NCI-H82 treated with DMSO at 0.1 percent for 48 hours (cell line): ENCODE data around the gene ARHGAP26.

Experiments used
- DNase-seq: peaks from one replicate; lab custom pipeline; 2025; ENCODE audit not compliant: unreplicated experiment; lab: John Stamatoyannopoulos, UW

ARHGAP26 gene

DNA sequence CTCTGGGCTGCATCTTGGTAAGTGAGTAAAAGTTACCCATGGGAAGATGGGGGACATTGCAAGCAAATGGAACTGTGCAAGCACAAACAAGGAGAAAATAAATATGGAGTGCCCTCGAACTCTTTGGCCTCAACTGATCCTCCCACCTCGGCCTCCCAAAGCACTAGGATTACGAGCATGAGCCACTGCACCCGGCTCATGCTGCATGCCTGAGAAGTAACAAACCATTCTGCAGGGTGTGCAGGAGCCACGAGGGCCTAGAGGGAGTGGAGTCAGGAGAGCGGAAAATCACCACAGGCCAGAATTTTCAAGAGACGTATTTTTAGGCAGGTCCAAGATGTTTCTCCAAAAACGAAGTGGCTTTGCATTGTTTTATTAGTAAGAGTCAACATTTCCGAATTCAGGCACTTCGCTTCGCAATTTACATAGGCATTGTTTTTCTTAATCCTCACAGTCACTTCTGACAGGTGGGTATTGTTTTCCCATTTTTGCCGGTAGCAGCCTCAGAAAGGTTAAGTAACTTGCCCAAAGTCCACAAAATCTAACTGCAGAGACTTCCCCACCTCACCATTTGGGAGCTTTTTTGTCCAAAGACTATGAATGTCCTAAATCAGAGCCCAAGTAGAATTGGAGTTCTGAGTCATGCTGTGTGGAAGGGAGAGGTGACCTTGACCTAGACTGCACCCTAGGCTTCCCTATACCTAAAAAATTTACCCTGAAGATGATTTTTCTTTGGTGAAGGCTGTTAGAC lies 403.1 kb downstream of the ARHGAP26 start:
- DNase-seq, result no peak

DNA sequence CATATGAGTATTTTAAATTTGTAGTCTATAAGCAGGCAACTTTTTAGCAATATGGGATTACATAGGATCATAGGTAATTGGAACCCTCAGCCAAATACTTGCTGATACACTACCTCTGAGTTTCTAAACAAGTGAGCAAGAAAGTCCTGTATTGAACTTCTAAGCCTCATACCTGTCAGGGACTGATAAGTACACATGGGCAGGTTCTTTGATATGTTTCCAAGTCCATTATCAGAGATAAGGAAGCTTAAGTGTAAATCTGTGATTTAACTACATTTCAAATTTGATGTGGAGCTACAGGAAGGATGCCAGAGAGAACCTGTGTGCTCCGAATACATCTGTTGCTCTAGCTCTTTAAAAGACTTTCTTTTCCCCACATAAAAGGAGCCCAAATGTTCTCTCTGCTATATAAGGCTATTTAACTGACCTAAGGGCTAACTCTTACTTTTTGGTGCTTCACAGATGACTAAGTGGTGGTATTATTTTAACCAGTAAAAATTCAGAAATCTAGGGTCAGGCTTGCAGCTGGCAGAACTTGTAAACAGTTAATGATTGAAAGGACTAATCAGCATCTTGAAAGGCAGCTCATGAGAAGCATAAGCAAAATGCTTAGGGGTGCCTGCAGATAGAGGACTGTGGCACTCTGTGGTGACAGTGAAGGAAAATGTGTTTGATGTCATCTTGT lies 404.7 kb downstream of the ARHGAP26 start:
- DNase-seq, result no peak

DNA sequence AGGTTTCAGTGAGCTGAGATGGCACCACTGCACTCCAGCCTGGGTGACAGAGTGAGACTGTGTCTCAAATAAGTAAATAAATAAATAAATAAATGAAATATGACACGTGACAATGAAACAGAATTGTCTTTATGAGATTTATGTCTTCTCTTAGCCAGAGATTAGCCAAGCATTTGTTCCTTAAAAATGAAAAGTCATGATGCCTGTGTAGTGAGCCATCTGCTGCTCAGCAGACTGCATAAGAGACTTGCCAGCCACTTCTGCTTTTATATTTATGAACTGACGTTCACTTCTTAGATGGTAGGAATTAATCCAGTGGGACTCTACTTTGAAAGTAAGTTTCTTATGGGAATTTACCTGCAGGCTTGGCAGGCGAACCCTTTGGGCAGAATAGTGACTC lies 405.9 kb downstream of the ARHGAP26 start:
- DNase-seq, result no peak

DNA sequence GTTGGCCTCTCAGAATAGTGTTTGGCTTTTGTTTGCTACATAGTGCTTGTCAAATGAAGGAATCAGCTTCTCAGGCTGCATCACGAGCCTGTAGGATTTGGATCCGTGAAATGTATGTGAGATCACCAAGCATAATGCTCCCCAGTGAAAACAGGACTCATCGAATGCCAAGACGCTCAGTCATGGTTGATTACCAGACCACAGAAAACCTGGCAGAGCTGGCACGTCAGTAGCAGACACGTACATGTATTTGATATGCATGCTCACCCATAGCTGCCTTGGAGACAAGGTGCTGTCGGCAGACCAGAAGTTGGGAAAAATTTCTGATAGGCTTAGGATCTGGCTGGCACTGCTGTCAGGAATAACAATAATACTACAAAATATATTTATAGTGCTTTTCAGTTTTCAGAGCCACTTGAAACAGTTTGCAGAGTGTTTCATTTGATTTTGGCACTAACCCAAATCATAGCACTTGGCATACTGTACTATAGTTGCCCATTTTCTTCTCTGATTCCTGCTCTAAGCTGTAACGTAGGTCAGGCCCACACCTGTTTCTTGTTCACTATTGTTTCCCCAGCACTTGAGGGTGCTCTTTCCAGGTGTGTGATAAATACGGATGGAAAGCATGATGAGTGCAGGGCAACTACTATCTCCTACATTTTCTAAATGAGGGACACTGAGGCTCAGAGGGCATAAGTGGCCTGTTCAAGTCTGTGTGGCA lies 407.2 kb downstream of the ARHGAP26 start:
- no peak for DNase-seq

DNA sequence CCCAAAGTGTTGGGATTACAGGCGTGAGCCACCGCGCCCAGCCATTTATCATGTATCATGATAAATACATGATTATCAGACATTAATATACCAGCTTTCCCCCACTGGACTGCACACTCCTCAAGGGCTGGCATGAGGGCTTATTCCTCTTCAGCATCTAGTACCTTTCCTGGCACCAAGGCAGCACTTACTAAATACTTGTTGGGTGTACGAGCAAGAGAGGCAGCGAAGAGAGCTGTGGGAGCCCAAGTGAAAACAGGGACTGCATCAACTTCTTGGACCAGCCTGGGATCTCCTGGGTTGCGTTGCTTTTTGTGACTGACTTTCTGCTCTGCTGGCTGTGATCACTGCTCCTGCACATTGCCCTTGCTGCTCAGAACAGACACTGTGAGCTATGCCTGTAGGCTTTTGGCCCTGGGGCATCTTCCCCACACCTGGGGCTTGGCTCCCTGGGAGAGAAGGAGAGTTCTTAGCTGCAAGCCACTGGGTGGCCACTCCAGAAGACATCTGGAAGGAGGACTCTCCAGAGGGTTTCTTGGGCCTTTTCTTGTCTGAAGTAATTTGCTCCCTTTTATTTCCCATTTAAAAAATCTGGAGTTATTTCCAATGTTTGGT lies 409.1 kb downstream of the ARHGAP26 start:
- no peak for DNase-seq

DNA sequence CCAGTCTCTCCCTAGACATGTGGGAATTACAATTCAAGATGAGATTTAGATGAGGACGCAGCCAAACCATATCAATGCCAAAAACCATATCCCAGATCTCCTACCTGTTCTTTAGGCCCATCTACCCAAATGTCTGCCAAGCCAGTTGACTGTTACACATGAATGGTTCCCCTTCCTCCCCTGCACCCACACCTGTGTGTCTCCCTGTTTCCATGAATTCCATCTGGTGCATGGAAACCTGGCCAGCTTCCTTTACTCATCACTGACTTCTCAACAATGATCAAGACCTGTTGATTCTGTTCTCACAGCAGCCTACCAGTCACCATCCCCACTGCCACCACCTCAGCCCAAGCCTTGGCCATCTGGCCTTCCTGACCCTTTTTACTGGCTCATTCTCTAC lies 410.6 kb downstream of the ARHGAP26 start:
- DNase-seq, result no peak

DNA sequence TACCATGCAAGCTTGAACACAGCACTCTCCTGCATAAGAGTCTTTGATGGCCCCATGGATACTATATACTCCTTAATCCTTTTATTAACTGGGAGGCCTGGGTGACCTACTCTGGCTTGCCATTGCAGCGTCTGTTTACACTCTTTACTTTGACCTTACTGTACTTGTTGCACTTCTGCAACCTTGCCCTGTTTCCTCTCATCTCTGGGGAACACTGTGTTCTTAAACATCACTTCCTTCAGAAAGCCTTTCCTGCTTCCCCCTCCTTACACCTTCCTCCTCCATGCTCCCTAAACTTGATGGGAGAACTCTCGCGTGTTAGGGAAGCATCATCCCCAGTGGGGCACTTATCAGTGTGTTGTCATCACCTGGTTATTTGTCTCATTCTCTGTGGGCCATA lies 411.0 kb downstream of the ARHGAP26 start:
- no peak for DNase-seq

DNA sequence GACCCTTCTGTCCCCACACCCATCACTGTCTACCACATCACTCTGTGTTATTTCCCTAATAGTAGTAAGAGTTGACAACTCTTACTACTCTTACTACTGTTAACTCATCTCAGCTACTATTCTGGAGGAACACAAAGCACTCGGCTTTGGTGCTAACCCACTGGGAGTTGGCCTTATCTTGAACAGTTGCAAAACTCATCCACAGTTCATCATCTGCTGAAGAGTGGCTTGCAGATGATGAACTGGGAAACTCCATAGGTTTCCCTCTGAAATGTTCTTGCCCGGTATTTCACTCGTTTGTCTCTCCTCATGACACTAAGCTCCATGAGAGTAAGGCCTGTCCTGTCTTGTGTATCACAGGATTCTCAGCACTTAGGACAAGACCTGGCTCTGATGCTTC lies 411.9 kb downstream of the ARHGAP26 start:
- no peak for DNase-seq

DNA sequence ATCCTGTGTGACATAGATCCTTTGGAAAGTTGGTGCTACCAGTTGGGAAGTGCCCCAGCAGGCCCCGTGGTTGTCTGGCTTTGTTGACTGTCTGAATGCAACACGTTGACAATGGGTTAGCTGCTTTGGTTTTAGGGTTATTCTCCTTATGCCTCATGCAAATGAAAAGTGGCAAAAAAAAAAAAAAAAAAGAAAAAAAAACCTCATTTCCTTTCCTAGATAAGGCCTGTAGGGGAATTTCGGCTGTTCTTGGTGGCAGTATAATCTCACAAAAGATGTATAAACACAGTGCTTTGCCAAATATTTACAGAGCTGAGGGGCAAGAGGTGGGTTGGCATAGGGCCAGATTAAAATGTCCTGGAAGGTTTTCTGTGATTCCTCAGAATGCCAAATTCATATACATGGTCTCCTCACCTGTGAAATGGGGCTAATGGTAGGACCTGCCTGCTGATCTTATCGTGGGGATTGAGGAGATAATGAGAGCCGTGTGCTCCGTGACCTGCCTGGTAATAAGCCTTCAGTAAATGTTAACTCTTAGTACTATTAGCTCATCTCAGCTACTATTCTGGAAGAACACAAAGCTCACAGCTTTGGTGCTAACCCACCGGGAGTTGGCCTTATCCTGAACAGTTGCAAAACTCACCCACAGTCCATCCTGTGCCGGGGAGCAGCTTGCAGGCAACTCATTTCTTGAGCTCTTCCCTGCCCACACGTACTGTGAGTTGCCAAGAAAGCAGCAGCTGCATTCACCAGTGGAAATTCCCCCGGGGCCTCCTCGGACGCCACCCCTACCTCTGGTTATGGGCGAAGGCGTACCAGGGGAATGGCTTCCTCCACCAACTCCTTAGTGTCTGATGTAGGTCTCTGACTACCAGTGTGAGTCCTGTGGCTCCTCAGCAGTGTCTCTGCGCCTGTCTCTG lies 413.0 kb downstream of the ARHGAP26 start:
- no peak for DNase-seq

DNA sequence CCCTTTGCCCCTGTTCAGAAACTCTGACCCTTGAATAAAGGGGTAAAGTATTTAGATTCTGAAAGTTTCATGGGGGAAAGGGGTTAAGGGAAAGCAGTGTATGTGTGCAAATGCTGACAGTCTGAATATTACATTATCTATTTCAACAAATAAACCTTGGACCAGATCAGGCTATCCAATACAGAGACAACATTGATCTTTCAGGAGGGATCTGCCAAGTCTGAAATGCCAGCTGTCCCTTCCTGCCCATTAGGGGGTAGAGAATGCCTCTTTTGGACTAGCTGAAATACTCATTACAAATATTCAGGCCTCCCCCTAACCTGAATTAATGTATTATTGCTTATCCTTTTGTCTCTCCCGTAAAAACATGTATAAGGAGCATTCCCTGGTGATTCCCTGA lies 413.8 kb downstream of the ARHGAP26 start:
- no peak for DNase-seq

DNA sequence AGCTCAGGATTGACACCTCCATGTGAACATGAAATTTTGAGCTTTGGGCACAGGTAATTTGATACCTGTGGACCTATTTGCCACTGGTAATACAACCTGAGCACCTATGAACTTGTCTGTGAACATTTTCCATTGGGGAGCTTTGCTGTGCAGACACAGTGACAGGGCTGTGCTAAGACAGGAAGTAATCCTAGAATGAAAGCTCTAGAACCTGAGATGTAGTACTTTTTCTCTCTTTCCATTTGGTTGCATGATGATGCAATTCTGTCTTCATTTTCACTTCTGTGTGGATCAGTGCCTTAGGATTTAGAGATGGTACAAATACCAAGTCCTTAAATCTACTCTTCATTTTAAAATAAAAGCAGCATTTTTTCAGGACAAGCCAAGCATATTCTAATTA lies 416.4 kb downstream of the ARHGAP26 start:
- DNase-seq, result no peak

DNA sequence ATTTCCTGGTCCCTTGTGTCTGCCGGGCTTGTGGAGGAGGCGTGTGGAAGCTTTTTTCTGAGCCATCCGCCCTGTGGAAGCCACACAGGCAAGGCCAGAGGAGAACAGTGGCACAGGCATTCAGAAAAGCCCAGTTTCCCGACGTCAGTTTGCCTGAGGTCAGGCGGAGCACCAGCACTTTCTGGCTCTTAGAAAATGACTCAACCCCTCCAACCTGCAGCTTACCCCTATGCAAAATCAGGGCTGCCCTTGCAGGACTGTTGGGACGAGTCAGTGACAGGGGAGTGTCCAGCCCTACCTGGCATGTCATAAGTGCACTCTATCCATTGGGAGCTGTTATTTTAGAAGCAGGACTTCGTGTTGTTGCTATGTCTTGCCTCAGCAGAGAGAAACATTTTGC lies 417.3 kb downstream of the ARHGAP26 start:
- no peak for DNase-seq

DNA sequence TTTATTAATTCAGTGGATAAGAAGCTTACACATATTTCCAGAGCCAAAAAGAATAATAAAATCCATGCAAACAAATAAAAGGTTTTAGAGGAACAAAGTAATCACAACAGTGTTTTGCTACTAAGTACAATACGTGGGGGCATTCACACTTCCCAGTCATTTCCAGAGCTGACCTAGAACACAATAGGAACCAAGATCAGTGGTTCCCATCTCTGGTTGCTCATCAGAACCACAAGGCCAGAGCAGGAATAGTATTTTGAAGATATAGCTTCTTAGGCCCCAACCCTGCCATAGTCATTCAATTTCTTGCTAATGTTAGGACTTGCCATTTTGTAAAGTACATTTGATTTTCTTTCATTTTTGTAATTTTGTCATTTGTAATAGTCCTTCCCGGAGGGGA lies 417.9 kb downstream of the ARHGAP26 start:
- no peak for DNase-seq

DNA sequence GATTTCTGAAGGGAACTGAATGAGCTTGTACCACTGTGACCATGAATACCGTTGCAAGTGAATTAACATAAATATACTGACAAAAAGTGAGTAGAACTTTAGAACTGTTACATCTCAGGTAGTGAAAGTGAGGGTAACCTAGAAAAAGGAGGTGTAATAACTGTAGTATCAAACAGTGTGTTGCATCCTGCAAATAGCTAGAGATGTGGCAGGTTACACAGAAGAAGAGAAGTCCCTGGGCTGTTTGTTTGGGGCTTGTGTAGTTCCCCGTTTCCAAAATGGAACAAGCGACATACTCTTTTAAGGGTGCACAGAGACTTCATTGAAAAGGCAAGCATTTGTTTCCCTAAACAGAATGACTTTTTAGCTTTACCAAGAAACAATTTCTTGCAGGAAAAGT lies 418.5 kb downstream of the ARHGAP26 start:
- DNase-seq, result no peak

DNA sequence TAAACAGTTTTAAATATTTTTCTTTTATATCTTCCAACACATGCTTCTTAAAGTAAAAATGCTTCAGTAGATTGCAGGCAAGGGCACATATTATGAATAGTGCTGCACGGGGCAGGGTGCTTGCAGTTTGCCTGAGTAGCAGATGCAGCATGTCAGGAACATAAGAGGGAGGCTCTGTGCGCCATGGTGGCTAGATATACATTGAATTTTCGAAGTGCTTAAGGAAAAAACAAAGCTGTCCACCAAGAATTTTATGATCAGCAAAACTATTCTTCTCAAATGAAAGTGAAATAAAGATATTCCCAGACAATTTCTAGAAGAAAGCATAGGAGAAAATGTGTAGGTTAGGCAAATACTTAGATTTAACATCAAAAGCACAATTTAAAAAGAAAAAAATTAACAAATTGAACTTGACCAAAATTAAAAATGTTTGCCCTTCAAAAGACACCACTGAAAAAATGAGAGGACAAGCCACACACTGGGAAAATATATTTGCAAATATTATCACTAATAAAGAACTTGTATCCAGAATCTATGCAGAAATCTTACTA lies 420.2 kb downstream of the ARHGAP26 start:
- no peak for DNase-seq

DNA sequence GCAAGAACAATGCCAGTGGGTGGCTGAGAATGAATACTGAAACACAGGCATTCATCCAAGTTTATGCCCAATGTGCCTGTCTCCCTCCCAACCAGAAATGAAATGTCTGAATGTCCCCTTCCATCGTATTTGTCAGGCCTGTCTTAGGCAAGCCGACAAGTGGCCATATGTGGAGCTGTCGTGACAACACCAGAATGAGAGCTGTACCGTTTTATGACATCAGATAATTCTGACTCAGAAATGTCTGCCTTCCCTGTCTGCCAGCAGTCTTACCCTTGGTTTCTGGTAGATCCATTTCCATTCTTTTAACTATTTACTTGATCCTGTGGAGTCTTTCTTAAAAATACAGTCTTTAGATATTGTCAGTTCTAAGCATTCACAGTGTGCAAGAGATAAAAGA lies 421.5 kb downstream of the ARHGAP26 start:
- no peak for DNase-seq

DNA sequence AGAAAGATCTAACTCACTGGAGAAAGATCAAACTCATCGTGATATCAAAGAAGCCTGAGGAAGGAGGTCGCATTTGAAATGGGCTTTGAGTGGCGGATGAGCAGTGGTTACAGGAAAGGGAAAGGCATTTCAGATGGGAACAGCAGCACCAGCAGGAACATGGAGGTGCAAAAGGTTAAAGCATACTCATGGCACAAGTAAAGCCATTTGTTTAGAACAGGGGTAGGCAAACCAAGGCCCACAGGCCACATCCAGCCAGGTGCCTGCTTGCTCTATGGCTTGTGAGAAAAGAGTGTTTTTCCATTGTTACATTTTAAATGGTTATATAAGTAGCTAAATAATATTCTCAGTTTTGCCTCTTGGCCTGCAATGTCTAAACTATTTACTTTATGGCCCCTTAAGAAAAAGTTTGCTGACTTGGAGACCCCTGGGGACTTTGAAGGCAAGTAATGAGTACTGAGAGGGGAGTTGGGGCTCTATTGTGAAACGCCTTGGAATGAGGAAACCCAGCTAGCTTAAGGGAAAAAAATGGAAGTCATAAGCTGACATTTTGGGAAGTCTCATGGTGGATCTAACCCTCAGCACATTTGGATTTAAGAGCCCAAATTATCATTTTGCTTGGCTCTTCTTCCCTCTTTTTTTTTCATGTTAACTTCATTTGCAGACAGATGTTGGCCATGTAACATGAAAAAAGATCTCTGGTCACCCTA lies 422.2 kb downstream of the ARHGAP26 start:
- DNase-seq, result no peak

DNA sequence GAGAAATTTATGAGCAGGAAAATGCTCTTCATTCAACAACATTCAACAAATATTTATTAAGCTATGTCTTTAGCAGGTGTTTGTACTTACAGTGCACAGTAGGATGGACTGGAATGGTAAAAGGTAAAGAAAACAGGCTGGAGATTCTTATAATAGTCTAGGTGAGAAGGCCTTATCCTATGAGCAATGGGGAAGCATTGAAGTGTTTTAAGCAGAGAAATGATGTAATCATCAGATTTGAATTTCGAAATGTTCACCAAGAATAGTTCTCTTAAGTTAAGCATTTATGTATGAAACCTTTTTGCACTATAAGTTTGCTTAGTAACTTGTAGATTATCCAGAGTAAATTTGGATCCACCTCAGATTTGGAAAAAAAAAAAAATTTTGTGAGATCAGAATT lies 424.0 kb downstream of the ARHGAP26 start:
- no peak for DNase-seq

DNA sequence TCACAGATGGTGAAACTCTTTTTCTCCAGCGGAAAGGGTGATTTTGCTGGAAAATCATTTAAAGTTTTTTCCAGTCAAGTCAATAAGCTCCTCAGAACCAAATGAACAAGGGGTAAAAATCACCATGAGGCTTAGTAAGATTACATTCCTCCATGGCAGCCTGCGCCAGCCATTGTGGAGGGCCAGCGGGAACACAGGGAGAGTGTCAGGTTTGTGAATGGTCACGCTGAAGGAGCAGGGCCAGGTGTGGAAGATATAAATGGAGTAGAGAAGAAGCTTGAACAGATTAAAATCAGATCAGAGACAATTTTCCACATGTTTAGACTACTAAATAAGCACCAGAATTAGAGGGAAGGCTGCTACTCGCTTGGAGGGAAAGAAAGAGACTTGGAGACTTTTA lies 424.5 kb downstream of the ARHGAP26 start:
- no peak for DNase-seq

DNA sequence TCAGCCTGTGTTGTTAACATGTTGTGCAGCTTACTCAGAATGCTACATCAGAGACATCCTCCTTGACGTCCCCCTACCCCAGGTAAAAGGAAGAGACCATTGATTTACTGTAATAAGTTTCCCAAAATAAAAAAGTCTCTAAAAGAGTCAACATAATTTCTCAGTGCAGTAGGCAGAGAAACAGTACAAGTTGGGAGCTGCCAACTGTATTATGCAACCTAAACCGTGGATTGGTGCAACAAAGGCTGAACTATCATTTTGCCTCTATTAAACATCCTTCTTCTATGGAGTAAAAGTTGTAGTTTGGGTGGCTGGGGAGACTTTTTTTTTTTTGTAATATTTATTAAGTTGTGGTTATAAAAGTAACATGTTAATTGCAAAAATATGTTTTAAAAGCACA lies 425.3 kb downstream of the ARHGAP26 start:
- DNase-seq, result no peak
